ENCODE measurements around the gene PRPSAP1.

The PRPSAP1 gene

GRCh38 chr17:76383546-76384221 is 30.0 kb upstream of the PRPSAP1 start:
- peak; percentile 51 for DNase-seq

- DNase-seq = peak; percentile 78
Measured at GRCh38 chr17:76382803-76383545, 29.3 kb upstream of the PRPSAP1 start.

GRCh38 chr17:76382351-76382802 is 28.7 kb upstream of the PRPSAP1 start:
- no peak for DNase-seq

GRCh38 chr17:76381633-76382350 is 28.1 kb upstream of the PRPSAP1 start:
- no peak for DNase-seq

- DNase-seq = no peak
Measured at GRCh38 chr17:76379646-76380376, 26.1 kb upstream of the PRPSAP1 start.

GRCh38 chr17:76379275-76379641 is 25.5 kb upstream of the PRPSAP1 start:
- no peak for DNase-seq

GRCh38 chr17:76378548-76379274 is 25.0 kb upstream of the PRPSAP1 start:
- no peak for DNase-seq

GRCh38 chr17:76376318-76377133 is 22.8 kb upstream of the PRPSAP1 start:
- no peak for DNase-seq

- no peak for DNase-seq
Measured at GRCh38 chr17:76371656-76372628, 18.2 kb upstream of the PRPSAP1 start.

- DNase-seq = no peak
Measured at GRCh38 chr17:76370261-76370993, 16.7 kb upstream of the PRPSAP1 start.

- DNase-seq = no peak
Measured at GRCh38 chr17:76369804-76370203, 16.1 kb upstream of the PRPSAP1 start.

- no peak for DNase-seq
Measured at GRCh38 chr17:76369379-76369778, 15.7 kb upstream of the PRPSAP1 start.

- DNase-seq = no peak
Measured at GRCh38 chr17:76368545-76368944, 14.8 kb upstream of the PRPSAP1 start.

GRCh38 chr17:76367642-76368041 is 13.9 kb upstream of the PRPSAP1 start:
- no peak for DNase-seq

- DNase-seq = no peak
Measured at GRCh38 chr17:76366247-76366646, 12.5 kb upstream of the PRPSAP1 start.

GRCh38 chr17:76365256-76365903 is 11.7 kb upstream of the PRPSAP1 start:
- DNase-seq = no peak

- DNase-seq = no peak
Measured at GRCh38 chr17:76363107-76363842, 9.6 kb upstream of the PRPSAP1 start.

- DNase-seq = no peak
Measured at GRCh38 chr17:76360461-76360860, 6.7 kb upstream of the PRPSAP1 start.
